SK-N-SH (cell line): ENCODE measurements around the gene TPSAB1.

Source experiments
- FOXM1 ChIP-seq: IDR thresholded peaks from 2 replicates; pipeline ENCODE4 v1.4.0; 2012; ENCODE audit warnings: low read depth, mild to moderate bottlenecking
- TF ChIP-seq, protein P1 (sequence below): IDR thresholded peaks from 2 replicates; pipeline ENCODE4 v1.4.0; 2012; ENCODE audit warnings: low read depth
- TF ChIP-seq, protein P2 (sequence below): fragments of 200-600 bp; sonication (generic); IDR thresholded peaks from 2 replicates; pipeline ENCODE4 v1.6.1; 2017; ENCODE audit warnings: antibody characterized with exemption, mild to moderate bottlenecking, moderate library complexity

DNA sequence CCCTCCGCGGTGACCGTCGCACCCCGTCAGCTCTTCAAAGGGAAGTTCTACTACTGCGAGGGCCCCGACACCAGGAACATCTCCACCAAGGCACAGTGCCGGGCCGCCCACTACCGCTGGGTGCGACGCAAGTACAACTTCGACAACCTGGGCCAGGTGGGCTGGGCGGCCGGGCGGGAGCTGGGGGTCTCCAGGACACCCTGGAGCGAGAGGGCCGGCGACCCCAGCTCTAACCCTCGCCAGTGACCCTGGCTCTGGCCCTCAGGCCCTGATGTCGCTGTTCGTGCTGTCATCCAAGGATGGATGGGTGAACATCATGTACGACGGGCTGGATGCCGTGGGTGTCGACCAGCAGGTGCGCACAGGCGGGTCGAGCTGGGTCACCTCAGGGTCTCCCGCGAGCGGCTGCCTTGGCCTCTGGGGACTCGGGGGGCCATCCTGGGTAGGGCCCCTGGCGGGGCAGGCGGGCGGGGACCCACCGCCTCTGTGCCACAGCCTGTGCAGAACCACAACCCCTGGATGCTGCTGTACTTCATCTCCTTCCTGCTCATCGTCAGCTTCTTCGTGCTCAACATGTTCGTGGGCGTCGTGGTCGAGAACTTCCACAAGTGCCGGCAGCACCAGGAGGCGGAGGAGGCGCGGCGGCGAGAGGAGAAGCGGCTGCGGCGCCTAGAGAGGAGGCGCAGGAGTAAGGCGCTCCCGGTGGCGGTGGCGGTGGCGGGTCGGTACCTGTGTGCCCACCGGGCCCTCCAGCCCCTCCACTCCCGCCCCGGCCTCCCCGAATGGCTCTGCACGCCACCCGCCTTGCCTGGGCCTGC, 28.8 kb upstream of the TPSAB1 start:
- no peak for TF ChIP-seq FOXM1
- TF ChIP-seq, protein P1, sequence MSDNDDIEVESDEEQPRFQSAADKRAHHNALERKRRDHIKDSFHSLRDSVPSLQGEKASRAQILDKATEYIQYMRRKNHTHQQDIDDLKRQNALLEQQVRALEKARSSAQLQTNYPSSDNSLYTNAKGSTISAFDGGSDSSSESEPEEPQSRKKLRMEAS = no peak
- TF ChIP-seq, protein P2, sequence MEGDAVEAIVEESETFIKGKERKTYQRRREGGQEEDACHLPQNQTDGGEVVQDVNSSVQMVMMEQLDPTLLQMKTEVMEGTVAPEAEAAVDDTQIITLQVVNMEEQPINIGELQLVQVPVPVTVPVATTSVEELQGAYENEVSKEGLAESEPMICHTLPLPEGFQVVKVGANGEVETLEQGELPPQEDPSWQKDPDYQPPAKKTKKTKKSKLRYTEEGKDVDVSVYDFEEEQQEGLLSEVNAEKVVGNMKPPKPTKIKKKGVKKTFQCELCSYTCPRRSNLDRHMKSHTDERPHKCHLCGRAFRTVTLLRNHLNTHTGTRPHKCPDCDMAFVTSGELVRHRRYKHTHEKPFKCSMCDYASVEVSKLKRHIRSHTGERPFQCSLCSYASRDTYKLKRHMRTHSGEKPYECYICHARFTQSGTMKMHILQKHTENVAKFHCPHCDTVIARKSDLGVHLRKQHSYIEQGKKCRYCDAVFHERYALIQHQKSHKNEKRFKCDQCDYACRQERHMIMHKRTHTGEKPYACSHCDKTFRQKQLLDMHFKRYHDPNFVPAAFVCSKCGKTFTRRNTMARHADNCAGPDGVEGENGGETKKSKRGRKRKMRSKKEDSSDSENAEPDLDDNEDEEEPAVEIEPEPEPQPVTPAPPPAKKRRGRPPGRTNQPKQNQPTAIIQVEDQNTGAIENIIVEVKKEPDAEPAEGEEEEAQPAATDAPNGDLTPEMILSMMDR = no peak
